Measurements from ENCODE around the gene ADCY9.

DNA sequence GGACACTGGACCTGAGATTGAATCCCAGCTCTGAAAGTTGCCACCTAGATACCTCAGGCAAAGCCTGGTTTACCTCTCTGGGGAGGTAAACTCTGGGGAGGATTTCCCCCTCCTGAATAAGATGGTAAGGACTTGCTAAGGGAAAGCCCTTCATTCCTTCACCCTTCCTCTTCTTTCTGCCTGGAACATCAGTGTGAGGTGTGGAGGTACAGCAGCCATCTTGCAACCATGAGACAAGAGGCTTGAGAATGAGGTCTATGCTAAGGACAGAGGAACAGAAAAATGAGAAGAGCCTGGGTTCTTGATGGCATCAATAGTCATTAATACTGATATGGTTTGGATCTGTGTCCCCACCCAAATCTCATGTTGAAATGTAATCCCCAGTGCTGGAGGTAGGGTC lies 23.7 kb upstream of the ADCY9 start:
- TF ChIP-seq POLR2A (IDR thresholded peaks at IDR 0.05) (no peak), POLR2AphosphoS5 (IDR thresholded peaks at IDR 0.05) (no peak)
- TF ChIP-seq, protein P1, sequence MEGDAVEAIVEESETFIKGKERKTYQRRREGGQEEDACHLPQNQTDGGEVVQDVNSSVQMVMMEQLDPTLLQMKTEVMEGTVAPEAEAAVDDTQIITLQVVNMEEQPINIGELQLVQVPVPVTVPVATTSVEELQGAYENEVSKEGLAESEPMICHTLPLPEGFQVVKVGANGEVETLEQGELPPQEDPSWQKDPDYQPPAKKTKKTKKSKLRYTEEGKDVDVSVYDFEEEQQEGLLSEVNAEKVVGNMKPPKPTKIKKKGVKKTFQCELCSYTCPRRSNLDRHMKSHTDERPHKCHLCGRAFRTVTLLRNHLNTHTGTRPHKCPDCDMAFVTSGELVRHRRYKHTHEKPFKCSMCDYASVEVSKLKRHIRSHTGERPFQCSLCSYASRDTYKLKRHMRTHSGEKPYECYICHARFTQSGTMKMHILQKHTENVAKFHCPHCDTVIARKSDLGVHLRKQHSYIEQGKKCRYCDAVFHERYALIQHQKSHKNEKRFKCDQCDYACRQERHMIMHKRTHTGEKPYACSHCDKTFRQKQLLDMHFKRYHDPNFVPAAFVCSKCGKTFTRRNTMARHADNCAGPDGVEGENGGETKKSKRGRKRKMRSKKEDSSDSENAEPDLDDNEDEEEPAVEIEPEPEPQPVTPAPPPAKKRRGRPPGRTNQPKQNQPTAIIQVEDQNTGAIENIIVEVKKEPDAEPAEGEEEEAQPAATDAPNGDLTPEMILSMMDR (IDR thresholded peaks at IDR 0.05): no peak
